22Rv1 (cell line): Measurements from ENCODE around the gene SHC1.

ENCODE experiments used
- H3K27ac ChIP-seq: fragments of 450-650 bp; 2 replicates; pipeline ENCODE4 v1.5.1; 2017
- ZFX ChIP-seq: fragments of 450-650 bp; IDR thresholded peaks from 2 replicates; pipeline ENCODE4 v1.6.1; 2017; ENCODE audit warnings: antibody characterized with exemption, borderline replicate concordance
- TF ChIP-seq, protein P1 (sequence below): fragments of 450-650 bp; IDR thresholded peaks from 2 replicates; pipeline ENCODE4 v1.5.1; 2017; ENCODE audit warnings: mild to moderate bottlenecking

SHC1 gene

DNA sequence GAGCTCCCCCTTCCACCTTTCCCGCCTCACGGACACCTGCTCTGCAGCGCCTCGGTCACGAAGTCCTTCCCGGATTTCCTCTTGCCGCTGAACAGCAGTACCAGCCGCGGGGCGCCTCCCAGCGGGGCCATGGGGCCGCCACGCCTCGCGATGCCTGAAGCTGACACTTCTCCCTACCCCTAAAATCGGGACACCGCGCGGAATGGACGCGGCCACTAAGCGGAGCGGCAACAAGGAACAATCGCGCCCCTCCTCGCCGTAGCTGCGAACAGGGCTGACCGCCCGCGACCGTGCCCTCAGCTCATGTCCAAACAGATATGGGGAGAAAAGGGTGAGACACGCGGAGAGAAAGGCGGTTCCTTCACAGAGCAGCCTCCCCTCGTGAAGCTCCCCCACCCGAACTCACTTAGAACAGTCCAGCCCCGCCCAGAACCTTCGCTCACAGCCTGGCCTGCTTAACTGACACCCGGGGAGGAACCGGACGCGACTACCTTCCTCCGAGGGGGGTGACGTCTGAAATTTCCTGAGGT is 33.9 kb downstream of the SHC1 start, which contains the start of gene PMVK:
TSS of gene PMVK (minus strand) at position 165 of the 530 bp plus-strand sequence. CDS start at position 131, 34 bp downstream.
- peak within 1 kb of the TSS; percentile 99 for H3K27ac ChIP-seq
- no peak for TF ChIP-seq ZFX
- TF ChIP-seq, protein P1, sequence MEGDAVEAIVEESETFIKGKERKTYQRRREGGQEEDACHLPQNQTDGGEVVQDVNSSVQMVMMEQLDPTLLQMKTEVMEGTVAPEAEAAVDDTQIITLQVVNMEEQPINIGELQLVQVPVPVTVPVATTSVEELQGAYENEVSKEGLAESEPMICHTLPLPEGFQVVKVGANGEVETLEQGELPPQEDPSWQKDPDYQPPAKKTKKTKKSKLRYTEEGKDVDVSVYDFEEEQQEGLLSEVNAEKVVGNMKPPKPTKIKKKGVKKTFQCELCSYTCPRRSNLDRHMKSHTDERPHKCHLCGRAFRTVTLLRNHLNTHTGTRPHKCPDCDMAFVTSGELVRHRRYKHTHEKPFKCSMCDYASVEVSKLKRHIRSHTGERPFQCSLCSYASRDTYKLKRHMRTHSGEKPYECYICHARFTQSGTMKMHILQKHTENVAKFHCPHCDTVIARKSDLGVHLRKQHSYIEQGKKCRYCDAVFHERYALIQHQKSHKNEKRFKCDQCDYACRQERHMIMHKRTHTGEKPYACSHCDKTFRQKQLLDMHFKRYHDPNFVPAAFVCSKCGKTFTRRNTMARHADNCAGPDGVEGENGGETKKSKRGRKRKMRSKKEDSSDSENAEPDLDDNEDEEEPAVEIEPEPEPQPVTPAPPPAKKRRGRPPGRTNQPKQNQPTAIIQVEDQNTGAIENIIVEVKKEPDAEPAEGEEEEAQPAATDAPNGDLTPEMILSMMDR = peak; percentile 64

DNA sequence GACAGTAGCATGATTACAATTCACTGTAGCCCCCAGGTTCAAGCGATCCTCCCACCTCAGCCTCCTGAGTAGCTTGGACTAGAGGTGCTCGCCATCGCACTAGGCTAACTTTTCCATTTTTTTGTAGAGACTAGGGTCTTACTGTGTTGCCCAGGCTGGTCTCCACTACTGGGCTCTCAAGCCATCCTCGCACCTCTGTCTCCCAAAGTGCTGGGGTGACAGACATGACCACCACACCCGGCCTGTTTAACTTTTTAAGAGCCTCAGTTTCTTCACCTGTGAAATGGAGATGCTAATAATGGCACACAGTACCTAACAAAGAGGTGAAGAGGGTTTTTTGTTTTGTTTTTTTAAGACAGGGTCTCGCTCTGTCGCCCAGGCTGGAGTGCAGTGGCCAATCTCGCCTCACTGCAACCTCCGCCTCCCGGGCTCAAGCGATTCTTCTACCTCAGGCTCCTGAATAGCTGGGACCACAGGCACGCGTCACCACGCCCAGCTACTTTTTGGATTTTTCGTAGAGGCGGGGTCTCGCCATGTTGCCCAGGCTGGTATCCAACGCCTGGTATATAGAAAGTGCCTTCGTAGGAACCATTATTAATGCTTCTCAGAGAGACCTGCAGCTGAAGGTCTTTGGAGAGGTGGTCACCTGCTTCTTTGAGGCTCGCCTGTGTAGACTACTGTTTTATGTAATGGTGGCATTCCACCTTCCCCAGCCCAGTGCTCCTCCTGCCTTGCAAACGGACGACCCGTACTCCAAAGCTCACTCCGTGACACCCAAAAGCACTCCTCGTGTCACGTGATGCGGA is 34.6 kb downstream of the SHC1 start:
- TF ChIP-seq, protein P1 = no peak
- no peak for TF ChIP-seq ZFX
- H3K27ac ChIP-seq = peak overlapping the region; percentile 99

DNA sequence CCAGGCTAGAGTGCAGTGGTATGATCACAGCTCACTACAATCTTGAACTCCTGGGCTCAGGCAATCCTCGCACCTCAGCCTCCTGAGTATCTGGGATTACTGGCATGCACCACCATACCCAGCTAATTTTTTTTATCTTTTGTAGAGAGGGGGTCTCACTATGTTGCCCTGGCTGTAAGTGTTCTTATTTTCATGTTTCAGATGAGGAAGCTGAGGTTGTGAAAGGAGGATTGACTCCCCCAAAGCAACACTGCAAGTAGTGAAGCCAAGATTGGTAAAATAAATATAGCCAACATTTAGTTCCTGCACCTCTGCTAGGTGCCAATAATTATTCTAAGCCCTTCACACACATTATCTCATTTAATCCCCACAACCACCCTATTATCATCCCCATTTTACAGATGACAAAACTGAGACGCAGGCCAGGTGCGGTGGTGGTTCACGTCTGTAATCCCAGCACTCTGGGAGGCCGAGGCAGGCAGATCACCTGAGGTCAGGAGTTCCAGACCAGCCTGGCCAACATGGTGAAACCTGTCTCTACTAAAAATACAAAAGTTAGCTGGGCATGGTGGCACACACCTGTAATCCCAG is 36.1 kb downstream of the SHC1 start:
- H3K27ac ChIP-seq = peak overlapping the region; percentile 80; the same call in 1 of the 2 replicates
- TF ChIP-seq ZFX = no peak
- TF ChIP-seq, protein P1 = no peak

DNA sequence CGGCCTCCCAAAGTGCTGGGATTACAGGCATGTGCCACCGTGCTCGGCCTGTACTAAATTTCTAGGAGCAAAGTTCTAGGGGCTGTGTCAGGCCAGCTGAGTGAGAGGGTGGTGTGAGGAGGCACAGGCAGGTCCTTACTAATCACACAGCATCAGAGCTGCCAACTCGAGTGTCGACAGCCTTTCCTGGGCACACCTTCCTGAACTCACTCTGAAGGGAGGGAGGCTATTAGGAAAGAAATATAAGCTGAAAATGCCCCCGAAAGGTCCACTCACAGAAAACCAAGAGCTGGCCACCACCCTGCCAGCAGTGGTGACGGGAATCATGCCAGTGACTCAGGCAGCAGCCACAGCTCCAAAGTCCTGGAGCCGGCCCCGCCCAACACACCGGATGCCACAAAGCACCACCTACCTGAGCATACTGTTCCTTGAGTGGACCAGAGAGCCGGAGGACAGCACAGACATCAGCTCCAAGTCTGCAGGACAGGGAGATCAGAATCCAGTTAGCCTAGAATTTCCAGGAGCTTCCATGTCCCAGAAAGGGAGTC is 38.5 kb downstream of the SHC1 start:
- TF ChIP-seq, protein P1 = no peak
- TF ChIP-seq ZFX = no peak
- peak overlapping the region; percentile 80 for H3K27ac ChIP-seq

DNA sequence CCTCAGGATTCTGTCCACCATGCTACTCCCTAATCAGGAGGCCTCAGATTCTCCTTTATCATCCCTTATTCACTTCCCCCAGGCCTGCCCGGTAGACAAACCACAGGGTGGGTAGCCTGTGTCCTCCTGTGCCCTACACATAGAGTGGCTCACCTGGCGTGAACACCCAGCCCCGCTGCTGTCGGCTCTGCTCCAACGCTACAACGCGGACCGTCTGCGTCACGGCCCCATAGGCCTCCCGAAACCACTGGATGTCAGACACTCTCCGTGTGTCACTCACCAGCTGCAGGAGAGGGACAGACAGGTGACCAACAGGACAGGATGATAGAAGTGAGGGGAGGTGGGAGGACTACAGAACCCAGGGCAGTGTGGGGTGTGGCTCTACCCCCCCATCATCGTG is 44.3 kb downstream of the SHC1 start:
- TF ChIP-seq, protein P1 = no peak
- no peak for TF ChIP-seq ZFX
- no peak overlapping the region for H3K27ac ChIP-seq

DNA sequence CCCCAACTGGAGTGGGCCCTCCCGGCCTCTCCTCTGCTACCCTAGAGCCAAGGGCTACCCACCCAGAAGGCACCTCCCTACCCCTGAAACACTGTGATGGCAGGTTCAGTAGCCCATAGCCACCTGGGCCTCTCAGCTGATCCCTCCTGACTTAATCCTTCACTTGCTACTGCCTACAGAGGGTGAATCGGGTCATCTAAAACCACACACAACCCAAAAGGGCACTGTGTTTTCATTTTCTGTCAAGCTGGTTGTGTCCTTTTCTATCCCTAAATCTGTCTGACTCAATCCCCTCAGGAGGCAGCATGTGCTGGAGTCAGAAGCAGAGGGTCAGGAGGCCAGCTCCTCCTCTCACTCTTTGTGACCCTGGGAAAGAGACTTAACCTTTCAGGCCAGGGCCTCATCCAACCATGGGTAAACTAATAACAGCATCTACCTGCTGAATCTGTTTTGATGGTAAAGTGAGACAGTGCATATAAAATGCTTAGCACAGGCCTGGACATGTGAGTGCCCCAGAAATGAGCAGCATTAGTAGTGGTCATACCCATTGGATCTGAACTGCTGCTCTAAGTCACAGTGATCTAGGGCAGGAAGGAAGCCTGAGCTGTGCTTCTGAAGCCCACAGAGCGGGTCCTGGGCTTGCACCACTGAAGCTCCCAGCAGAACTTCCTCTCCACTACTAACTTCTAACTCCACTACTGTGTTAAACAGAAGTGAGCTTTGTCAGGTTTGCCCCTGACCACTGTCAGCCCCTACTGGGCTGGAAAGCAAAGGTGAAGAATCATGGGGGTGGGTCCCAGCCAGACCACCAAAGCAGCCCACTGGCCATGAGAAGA is 45.0 kb downstream of the SHC1 start:
- TF ChIP-seq, protein P1 = no peak
- TF ChIP-seq ZFX = no peak
- no peak overlapping the region for H3K27ac ChIP-seq
